Renal cortex interstitium (tissue), 3 donors: ENCODE measurements around the gene SKIC2. TPM values are rescaled to one million over a fixed set of nuclear protein-coding genes. Genes with fewer than 3 reads are reported as not detected.

ENCODE experiments used
- polyA plus RNA-seq, 3 donors: library from polyadenylated mRNA; unstranded; fragments of 120-200 nt; gene quantifications; one replicate each; pipeline ENCODE4 v1.2.1, GENCODE V29; 2013; ENCODE audit not compliant: insufficient read length in 3 of 3

Gene SKIC2
- polyA plus RNA-seq, 3 donors = 42.3 to 49.0 (median 47.7) TPM

Other genes starting within 250 kb of the SKIC2 start
- under 1 TPM in 1 of 3 donors, not detected in 2; 0.20 TPM for gene LY6G6D, start 243.8 kb upstream of the SKIC2 start, polyA plus RNA-seq
- under 1 TPM in 2 of 3 donors, not detected in 1; 0.26 to 0.41 TPM for gene LY6G6C, start 237.4 kb upstream of the SKIC2 start, polyA plus RNA-seq
- 1 to 10 TPM; 1.6 TPM for gene MPIG6B, start 235.8 kb upstream of the SKIC2 start, polyA plus RNA-seq
- 100 to 1,000 TPM; 152 to 237 (median 188) TPM for gene DDAH2, start 229.9 kb upstream of the SKIC2 start, polyA plus RNA-seq
- 100 to 1,000 TPM; 268 to 296 (median 292) TPM for gene CLIC1, start 222.6 kb upstream of the SKIC2 start, polyA plus RNA-seq
- gene MSH5, start 219.2 kb upstream of the SKIC2 start, polyA plus RNA-seq = 10 to 100 TPM; 21.4 to 59.0 (median 22.1) TPM
- gene SAPCD1, start 196.5 kb upstream of the SKIC2 start, polyA plus RNA-seq = 10 to 100 TPM in 2 of 3 donors, 1 to 10 TPM in 1; 6.8 to 17.2 (median 10.0) TPM
- 10 to 100 TPM in 1 of 3 donors, 1 to 10 TPM in 2; 7.3 to 13.9 (median 8.5) TPM for gene VWA7, start 181.8 kb upstream of the SKIC2 start, polyA plus RNA-seq
- 10 to 100 TPM; 58.7 to 72.2 (median 61.2) TPM for gene VARS1, start 163.4 kb upstream of the SKIC2 start, polyA plus RNA-seq
- gene LSM2, start 152.2 kb upstream of the SKIC2 start, polyA plus RNA-seq = 10 to 100 TPM; 72.1 to 90.4 (median 82.4) TPM
- 1 to 10 TPM; 3.3 to 5.0 (median 4.0) TPM for gene HSPA1L, start 143.9 kb upstream of the SKIC2 start, polyA plus RNA-seq
- 100 to 1,000 TPM in 2 of 3 donors, 10 to 100 TPM in 1; 84.4 to 121 (median 116) TPM for gene HSPA1A, start 143.6 kb upstream of the SKIC2 start, polyA plus RNA-seq
- 100 to 1,000 TPM; 119 to 167 (median 142) TPM for gene HSPA1B, start 131.4 kb upstream of the SKIC2 start, polyA plus RNA-seq
- gene NEU1, start 96.4 kb upstream of the SKIC2 start, polyA plus RNA-seq = 10 to 100 TPM; 74.6 to 79.3 (median 78.1) TPM
- 10 to 100 TPM; 40.7 to 82.8 (median 51.9) TPM for gene SLC44A4, start 80.2 kb upstream of the SKIC2 start, polyA plus RNA-seq
- 10 to 100 TPM; 74.6 to 98.4 (median 83.9) TPM for gene EHMT2, start 61.5 kb upstream of the SKIC2 start, polyA plus RNA-seq
- gene ZBTB12, start 57.1 kb upstream of the SKIC2 start, polyA plus RNA-seq = 10 to 100 TPM; 23.4 to 35.5 (median 23.6) TPM
- 1 to 10 TPM; 3.0 to 4.2 (median 4.0) TPM for gene C2, start 31.5 kb upstream of the SKIC2 start, polyA plus RNA-seq
- gene CFB, start 13.1 kb upstream of the SKIC2 start, polyA plus RNA-seq = 1 to 10 TPM; 5.2 to 8.7 (median 6.6) TPM
- 100 to 1,000 TPM in 1 of 3 donors, 10 to 100 TPM in 2; 89.5 to 103 (median 91.3) TPM for gene NELFE, start 204 bp upstream of the SKIC2 start, polyA plus RNA-seq
- 10 to 100 TPM; 22.1 to 32.3 (median 31.7) TPM for gene DXO, start 13.0 kb downstream of the SKIC2 start, polyA plus RNA-seq
- gene C4A, start 22.9 kb downstream of the SKIC2 start, polyA plus RNA-seq = 10 to 100 TPM; 15.7 to 22.4 (median 22.4) TPM
- 10 to 100 TPM; 17.4 to 23.3 (median 22.1) TPM for gene C4B, start 55.6 kb downstream of the SKIC2 start, polyA plus RNA-seq
- gene CYP21A2, start 79.2 kb downstream of the SKIC2 start, polyA plus RNA-seq = 1 to 10 TPM in 1 of 3 donors, under 1 TPM in 2; 0.24 to 1.0 (median 0.29) TPM
- gene TNXB, start 150.2 kb downstream of the SKIC2 start, polyA plus RNA-seq = 1 to 10 TPM; 3.4 to 7.9 (median 6.1) TPM
- 100 to 1,000 TPM in 1 of 3 donors, 10 to 100 TPM in 2; 87.2 to 104 (median 92.0) TPM for gene ATF6B, start 169.1 kb downstream of the SKIC2 start, polyA plus RNA-seq
- 1 to 10 TPM; 7.1 to 9.0 (median 8.7) TPM for gene FKBPL, start 171.1 kb downstream of the SKIC2 start, polyA plus RNA-seq
- gene PRRT1, start 192.8 kb downstream of the SKIC2 start, polyA plus RNA-seq = 1 to 10 TPM; 2.4 to 4.2 (median 2.6) TPM
- 10 to 100 TPM; 30.5 to 48.4 (median 33.4) TPM for gene PPT2, start 195.0 kb downstream of the SKIC2 start, polyA plus RNA-seq
- 10 to 100 TPM; 24.0 to 44.4 (median 24.3) TPM for gene EGFL8, start 205.4 kb downstream of the SKIC2 start, polyA plus RNA-seq
- 100 to 1,000 TPM in 2 of 3 donors, 10 to 100 TPM in 1; 94.6 to 109 (median 102) TPM for gene AGPAT1, start 216.9 kb downstream of the SKIC2 start, polyA plus RNA-seq
- 100 to 1,000 TPM in 2 of 3 donors, 10 to 100 TPM in 1; 91.6 to 107 (median 104) TPM for gene RNF5, start 219.2 kb downstream of the SKIC2 start, polyA plus RNA-seq
- 10 to 100 TPM; 23.8 to 25.3 (median 24.9) TPM for gene AGER, start 225.1 kb downstream of the SKIC2 start, polyA plus RNA-seq
- gene PBX2, start 231.0 kb downstream of the SKIC2 start, polyA plus RNA-seq = 100 to 1,000 TPM; 173 to 193 (median 191) TPM
- gene GPSM3, start 233.5 kb downstream of the SKIC2 start, polyA plus RNA-seq = 10 to 100 TPM in 1 of 3 donors, 1 to 10 TPM in 2; 9.4 to 13.1 (median 9.9) TPM